Left lung (tissue), 10 donors: ENCODE measurements around the gene GDF2. TPM values are rescaled to one million over a fixed set of nuclear protein-coding genes. Genes with fewer than 3 reads are reported as not detected.

Experiments used
- ATAC-seq: fragments of 200-7000 bp; cut with Tn5 transposase; one replicate; pipeline ENCODE4 v1.9.1; 2020; ENCODE audit warnings: moderate library complexity
- DNase-seq, 4 donors: peaks; one replicate each; pipeline ENCODE4 v3.0.0-alpha.2; 2013 to 2020
- H3K27ac ChIP-seq, 2 donors: fragments of 200-600 bp; sonication (generic) in 1 of 2; one replicate each; pipeline versions ENCODE4 v1.5.0 to v1.8.0; 2020 to 2021
- H3K27me3 ChIP-seq, 2 donors: fragments of 200-600 bp; sonication (generic) in 1 of 2; one replicate each; pipeline versions ENCODE4 v1.5.0 to v1.8.0; 2020 to 2021
- H3K36me3 ChIP-seq, 2 donors: fragments of 200-600 bp; sonication (generic) in 1 of 2; one replicate each; pipeline versions ENCODE4 v1.5.0 to v1.8.0; 2020 to 2021
- H3K4me1 ChIP-seq, 2 donors: fragments of 200-600 bp; one replicate each; pipeline ENCODE4 v1.8.0; 2021
- H3K4me3 ChIP-seq, 2 donors: fragments of 200-600 bp; sonication (generic) in 1 of 2; one replicate each; pipeline versions ENCODE4 v1.5.0 to v1.8.0; 2020 to 2021; ENCODE audit warnings: mild to moderate bottlenecking in 1 of 2
- H3K9me3 ChIP-seq, 2 donors: fragments of 200-600 bp; sonication (generic) in 1 of 2; one replicate each; pipeline versions ENCODE4 v1.5.0 to v1.8.0; 2020 to 2021
- CTCF ChIP-seq, 2 donors: fragments of 200-600 bp; sonication (generic) in 1 of 2; IDR thresholded peaks; one replicate each; pipeline versions ENCODE4 v1.5.0 to v1.8.0; 2021; ENCODE audit warnings: antibody characterized with exemption in 2 of 2
- intact Hi-C, 2 donors: fragments of 100-400 bp; cut with DNase I; formaldehyde crosslinking; loops; one replicate each; pipeline versions ENCODE4 v1.11.2 to v1.14.2; 2022
- polyA plus RNA-seq, 6 donors: library from polyadenylated mRNA; unstranded; fragments of 120-200 nt; gene quantifications; one replicate each; pipeline ENCODE4 v1.2.1, GENCODE V29; 2013; ENCODE audit not compliant: insufficient read length in 6 of 6
- total RNA-seq, 2 donors: library from RNA; stranded (reverse); fragmentation: NEBNext Ultra II Directional; extraction: Animal tissue kit (Norgen Biotek cat#: 25700); gene quantifications; one replicate each; pipeline ENCODE4 v1.2.1, GENCODE V29; 2021
- donor health status: DM: no; HTN: yes; CAD: no.
- donor health status: DM: no; HTN: no; CAD: no.

Gene GDF2
- total and polyA plus RNA-seq, 8 donors, result 0.20 to 0.39 (median 0.23) TPM; not detected in 2

- DNase-seq, result no peak
- intact Hi-C loops, result no loop called here
- H3K27me3 ChIP-seq, result peaks cover 0 to 16% of the 10 kb centered on the region in 2 donors
- no peak overlapping the region for H3K4me3 ChIP-seq
- H3K4me1 ChIP-seq, result no peaks in the 10 kb centered on the region
- no peak for TF ChIP-seq CTCF (IDR thresholded peaks at IDR 0.05)
- no peak overlapping the region for H3K27ac ChIP-seq
- H3K36me3 ChIP-seq, result no peaks in the 10 kb centered on the region
- ATAC-seq, result no peak
- H3K9me3 ChIP-seq, result no peaks in the 10 kb centered on the region
Observed at GRCh38 chr10:47290338-47290737, 31.9 kb upstream of the GDF2 start.

DNA sequence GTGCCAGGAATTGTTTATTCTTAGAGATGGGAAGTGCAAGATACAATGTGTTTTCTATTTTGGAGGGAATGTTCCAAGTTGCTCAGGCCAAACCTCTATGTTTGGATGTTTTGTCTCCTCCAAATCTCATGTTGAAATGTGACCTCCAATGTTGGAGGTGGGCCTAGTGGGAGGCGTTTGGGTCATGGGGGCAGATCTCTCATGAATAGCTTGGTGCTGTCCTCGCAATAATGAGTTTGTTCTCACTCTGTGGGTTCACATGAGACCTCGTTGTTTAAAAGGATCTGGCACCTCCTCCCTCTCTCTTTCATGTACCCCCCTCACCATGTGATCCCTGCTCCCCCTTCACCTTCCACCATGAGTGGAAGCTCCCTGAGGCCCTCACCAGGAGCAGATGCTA, 30.6 kb upstream of the GDF2 start:
- no peak for TF ChIP-seq CTCF (IDR thresholded peaks at IDR 0.05)
- Histone ChIP-seq H3K4me3 (no peak overlapping the region), H3K4me1 (no peaks in the 10 kb centered on the region), H3K36me3 (no peaks in the 10 kb centered on the region), H3K27me3 (peaks cover 0 to 27% of the 10 kb centered on the region in 2 donors), H3K27ac (no peak overlapping the region), H3K9me3 (no peaks in the 10 kb centered on the region)
- intact Hi-C loops, result no loop called here
- ATAC-seq (no peak), DNase-seq (no peak)

DNA sequence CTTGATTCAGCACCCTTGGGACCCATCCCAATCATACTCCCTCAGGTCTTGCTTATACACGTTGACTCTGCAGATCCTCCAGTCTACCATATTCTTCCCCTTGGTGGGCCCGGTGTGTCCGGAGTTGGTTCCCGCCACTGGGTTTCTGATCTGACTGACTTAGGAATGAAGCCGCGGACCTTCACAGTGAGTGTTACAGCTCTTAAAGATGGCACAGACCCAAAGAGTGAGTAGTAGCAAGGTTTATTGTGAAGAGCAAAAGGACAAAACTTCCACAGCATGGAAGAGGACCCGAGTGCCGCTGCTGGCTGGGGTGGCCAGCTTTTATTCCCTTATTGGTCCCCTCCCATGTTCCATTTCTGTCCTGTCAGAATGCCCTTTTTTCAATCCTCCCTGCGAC, 28.2 kb upstream of the GDF2 start:
- Histone ChIP-seq H3K36me3 (no peaks in the 10 kb centered on the region), H3K4me1 (no peaks in the 10 kb centered on the region), H3K4me3 (no peak overlapping the region), H3K27ac (no peak overlapping the region), H3K9me3 (no peaks in the 10 kb centered on the region), H3K27me3 (peaks cover 0 to 43% of the 10 kb centered on the region in 2 donors)
- DNase-seq (no peak), ATAC-seq (no peak)
- intact Hi-C loops, result no loop called here
- no peak for TF ChIP-seq CTCF (IDR thresholded peaks at IDR 0.05)

GRCh38 chr10:47294501-47294900, 27.8 kb upstream of the GDF2 start:
- no peaks in the 10 kb centered on the region for H3K4me1 ChIP-seq
- no peak for DNase-seq
- intact Hi-C loops, result no loop called here
- H3K36me3 ChIP-seq, result no peaks in the 10 kb centered on the region
- H3K27me3 ChIP-seq, result peaks cover 0 to 47% of the 10 kb centered on the region in 2 donors
- H3K9me3 ChIP-seq, result no peaks in the 10 kb centered on the region
- TF ChIP-seq CTCF (IDR thresholded peaks at IDR 0.05), result no peak
- ATAC-seq, result no peak
- no peak overlapping the region for H3K4me3 ChIP-seq
- H3K27ac ChIP-seq, result no peak overlapping the region

DNA sequence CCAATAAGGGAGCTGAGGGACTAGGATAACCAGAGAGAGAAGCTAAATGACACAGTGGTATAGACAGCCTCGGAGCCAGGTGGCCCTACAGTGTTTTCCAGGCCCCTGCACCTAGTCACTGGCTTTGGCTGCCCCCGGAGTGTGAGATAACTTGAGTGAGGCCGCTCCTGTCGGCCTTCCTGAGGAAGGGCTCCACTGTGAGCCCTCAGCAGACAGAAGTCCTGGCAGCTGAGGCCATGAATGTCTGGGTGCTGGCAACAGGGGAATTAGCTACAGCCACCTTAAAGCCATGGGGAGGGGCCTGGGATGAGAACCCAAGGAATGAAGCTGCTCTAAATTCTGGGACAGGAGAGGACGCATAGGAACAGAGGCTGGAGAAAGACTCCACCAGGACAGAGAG, 26.8 kb upstream of the GDF2 start:
- intact Hi-C loops, result no loop called here

More for the DNA sequence above, 26.8 kb upstream of the GDF2 start:
- Histone ChIP-seq H3K4me3 (no peak overlapping the region), H3K27ac (no peak overlapping the region), H3K36me3 (no peaks in the 10 kb centered on the region), H3K27me3 (peaks cover 2 to 56% of the 10 kb centered on the region in 2 donors), H3K4me1 (peaks cover 0 to 7% of the 10 kb centered on the region in 2 donors), H3K9me3 (no peaks in the 10 kb centered on the region)
- TF ChIP-seq CTCF (IDR thresholded peaks at IDR 0.05), result no peak
- DNase-seq, result no peak
- no peak for ATAC-seq
